T-helper 2 cell treated with Interferon-gamma antibody and Interleukin-4, amounts not matched to agents 5 μg/mL and 100 μg/mL, for 36 hours (primary cell): Measurements from ENCODE around the gene NANS.

Experiments used
- DNase-seq: peaks from one replicate; pipeline ENCODE4 v3.0.0; 2021; ENCODE audit warnings: low spot score
- H3K27ac Mint-ChIP-seq: one replicate; pipeline ENCODE4 v1.8.0; 2021; ENCODE audit warnings: mild to moderate bottlenecking, mixed read lengths
- H3K27me3 Mint-ChIP-seq: one replicate; pipeline ENCODE4 v1.8.0; 2021; ENCODE audit warnings: low read depth, mixed read lengths
- H3K36me3 Mint-ChIP-seq: one replicate; pipeline ENCODE4 v1.8.0; 2021; ENCODE audit warnings: low read depth, mixed read lengths
- H3K4me1 Mint-ChIP-seq: one replicate; pipeline ENCODE4 v1.8.0; 2021; ENCODE audit warnings: low read depth, mixed read lengths
- H3K4me3 Mint-ChIP-seq: one replicate; pipeline ENCODE4 v1.8.0; 2022; ENCODE audit warnings: mild to moderate bottlenecking, moderate library complexity, mixed read lengths
- H3K9me3 Mint-ChIP-seq: one replicate; pipeline ENCODE4 v1.8.0; 2021; ENCODE audit warnings: mixed read lengths

Gene NANS

DNA sequence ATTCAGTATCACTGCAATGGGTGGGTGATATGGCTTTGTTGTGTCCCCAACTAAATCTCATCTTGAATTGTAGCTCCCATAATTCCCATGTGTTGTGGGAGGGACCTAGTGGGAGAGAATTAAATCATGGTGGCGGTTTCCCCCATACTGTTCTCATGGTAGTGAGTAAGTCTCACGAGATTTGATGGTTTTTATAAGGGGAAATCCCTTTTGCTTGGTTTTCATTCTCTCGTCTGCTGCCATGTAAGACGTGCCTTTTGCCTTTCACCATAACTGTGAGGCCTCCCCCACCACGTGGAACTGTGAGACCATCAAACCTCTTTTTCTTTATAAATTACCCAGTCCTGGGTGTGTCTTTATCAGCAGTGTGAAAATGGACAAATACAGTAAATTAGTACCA lies 9.5 kb upstream of the NANS start:
- H3K27ac Mint-ChIP-seq: peak overlapping the region; percentile 62
- H3K4me3 Mint-ChIP-seq: peak overlapping the region; percentile 87
- H3K27me3 Mint-ChIP-seq: peaks cover 3% of the 10 kb centered on the region
- H3K36me3 Mint-ChIP-seq: peaks cover 22% of the 10 kb centered on the region
- no peak for DNase-seq
- peaks cover 32% of the 10 kb centered on the region for H3K4me1 Mint-ChIP-seq
- peaks cover 5% of the 10 kb centered on the region for H3K9me3 Mint-ChIP-seq

DNA sequence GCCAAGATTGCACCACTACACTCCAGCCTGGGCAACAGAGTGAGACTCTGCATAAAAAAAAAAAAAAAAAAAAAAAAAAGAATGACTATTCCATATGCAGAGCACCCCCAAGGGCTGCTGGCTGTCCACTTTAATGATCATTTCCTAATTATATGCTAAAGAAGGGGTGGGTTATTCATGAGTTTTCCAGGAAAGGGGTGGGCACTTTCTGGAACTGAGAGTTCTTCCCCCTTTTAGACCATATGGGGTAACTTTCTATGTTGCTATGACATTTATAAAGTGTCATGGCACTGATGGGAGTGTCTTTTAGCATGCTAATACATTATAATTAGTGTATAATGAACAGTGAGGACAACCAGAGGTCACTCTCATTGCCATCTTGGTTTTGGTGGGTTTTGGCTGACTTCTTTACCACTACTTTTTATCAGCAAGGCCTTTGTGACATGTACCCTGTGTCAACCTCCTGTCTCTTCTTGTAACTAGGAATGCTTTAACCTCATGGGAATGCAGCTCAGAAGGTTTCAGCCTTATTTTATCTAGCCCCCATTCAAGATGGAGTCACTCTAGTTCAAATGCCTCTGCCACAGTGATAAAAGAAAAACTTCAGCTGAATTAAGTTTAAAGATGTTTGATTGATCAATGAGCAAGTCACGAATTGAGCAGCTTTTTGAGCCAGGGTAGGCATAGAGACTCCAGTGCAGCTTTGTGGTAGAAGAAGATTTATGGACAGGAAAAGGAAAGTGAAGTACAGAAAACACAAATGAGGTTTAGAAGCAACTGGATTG lies 7.1 kb upstream of the NANS start:
- Mint-ChIP-seq H3K27ac (no peak overlapping the region), H3K4me3 (no peak overlapping the region), H3K36me3 (peaks cover 27% of the 10 kb centered on the region), H3K27me3 (no peaks in the 10 kb centered on the region), H3K4me1 (peaks cover 35% of the 10 kb centered on the region), H3K9me3 (peaks cover 5% of the 10 kb centered on the region)
- DNase-seq: no peak

DNA sequence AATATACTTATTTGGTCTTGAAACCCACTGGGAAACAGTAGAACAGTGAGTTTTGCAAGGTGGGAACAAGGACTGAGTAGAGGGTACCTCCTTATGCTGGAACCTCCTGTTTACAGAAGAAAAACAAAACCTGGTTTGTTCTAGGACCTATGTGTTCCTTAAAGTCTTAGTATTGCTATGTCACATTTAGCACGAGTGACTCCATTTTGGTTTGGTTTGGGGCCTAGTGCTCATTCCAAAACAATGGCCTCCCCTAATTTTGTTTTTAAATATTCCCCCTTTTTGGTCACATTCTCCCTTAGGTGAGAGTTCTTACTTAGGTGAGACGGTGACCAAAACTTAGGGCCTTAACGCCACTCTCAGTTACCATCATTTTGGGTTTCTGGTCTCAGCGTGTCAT lies 6.2 kb upstream of the NANS start:
- no peak overlapping the region for H3K4me3 Mint-ChIP-seq
- no peak overlapping the region for H3K27ac Mint-ChIP-seq
- H3K4me1 Mint-ChIP-seq: peaks cover 38% of the 10 kb centered on the region
- no peak for DNase-seq
- peaks cover 26% of the 10 kb centered on the region for H3K36me3 Mint-ChIP-seq
- no peaks in the 10 kb centered on the region for H3K27me3 Mint-ChIP-seq
- no peaks in the 10 kb centered on the region for H3K9me3 Mint-ChIP-seq

DNA sequence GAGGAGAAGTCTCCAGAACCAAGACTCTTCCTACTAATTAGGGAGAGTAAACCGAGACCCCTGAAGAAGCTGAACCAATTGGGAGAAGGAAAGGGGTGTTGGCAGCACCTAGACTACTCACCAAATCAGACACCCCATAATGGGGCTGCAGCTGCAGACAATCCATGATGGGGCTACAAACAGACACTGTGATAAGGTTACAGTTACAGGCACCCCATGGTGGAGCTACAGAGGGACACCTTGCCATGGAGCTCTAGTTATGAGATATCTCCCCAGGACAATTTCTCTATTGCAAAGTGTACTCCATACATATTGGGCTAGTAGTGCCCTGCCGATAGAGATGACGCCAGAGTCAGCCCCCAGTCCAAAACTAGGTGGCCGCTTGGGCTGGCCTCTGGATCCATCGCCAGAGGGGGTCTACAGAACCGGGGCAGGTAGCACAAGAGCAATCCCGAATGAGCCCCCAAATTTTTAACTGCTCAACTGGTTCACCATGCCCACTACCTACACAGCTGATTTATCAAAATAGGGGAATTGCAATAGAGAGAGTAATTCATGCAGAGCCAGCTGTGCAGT lies 2.1 kb upstream of the NANS start:
- H3K9me3 Mint-ChIP-seq: no peaks in the 10 kb centered on the region
- no peak for DNase-seq
- peaks cover 40% of the 10 kb centered on the region for H3K4me1 Mint-ChIP-seq
- no peak overlapping the region for H3K27ac Mint-ChIP-seq
- H3K36me3 Mint-ChIP-seq: peaks cover 10% of the 10 kb centered on the region
- no peak overlapping the region for H3K4me3 Mint-ChIP-seq
- H3K27me3 Mint-ChIP-seq: no peaks in the 10 kb centered on the region

DNA sequence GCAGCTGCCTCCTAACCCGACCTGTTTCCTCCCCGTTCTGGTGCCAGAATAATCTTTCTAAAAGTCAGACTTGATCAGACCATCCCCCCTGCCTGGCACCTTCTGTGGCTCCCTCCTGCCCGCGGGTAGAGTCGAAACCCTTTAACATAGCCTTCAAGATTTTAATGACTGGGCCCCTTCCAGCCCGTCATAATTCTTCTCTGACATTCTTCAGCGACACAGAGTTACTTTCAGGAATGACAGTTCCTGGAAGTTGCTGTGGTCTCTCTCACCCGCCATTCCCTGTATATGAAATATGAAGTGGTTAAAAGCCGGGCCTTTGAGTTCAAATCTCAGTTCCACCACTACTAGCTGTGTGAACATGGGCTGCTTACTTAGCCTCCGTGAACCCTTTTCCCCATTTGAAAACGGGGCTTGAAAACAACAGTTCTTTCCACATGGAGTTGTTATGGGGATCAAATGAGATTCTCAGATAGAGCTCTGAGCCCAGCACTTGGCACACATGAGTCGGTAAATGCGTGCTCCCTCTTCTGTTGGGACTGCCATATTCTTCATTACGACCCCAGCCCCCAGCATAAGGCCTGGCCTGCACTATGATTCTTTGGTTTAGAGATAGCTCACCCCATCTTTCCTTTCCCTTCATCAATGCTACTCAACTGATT lies 737 bp downstream of the NANS start:
- H3K27ac Mint-ChIP-seq: peak overlapping the region; percentile 97
- H3K36me3 Mint-ChIP-seq: peaks cover 21% of the 10 kb centered on the region
- DNase-seq: no peak
- peaks cover 29% of the 10 kb centered on the region for H3K4me1 Mint-ChIP-seq
- no peaks in the 10 kb centered on the region for H3K27me3 Mint-ChIP-seq
- peak overlapping the region; percentile 98 for H3K4me3 Mint-ChIP-seq
- H3K9me3 Mint-ChIP-seq: no peaks in the 10 kb centered on the region

DNA sequence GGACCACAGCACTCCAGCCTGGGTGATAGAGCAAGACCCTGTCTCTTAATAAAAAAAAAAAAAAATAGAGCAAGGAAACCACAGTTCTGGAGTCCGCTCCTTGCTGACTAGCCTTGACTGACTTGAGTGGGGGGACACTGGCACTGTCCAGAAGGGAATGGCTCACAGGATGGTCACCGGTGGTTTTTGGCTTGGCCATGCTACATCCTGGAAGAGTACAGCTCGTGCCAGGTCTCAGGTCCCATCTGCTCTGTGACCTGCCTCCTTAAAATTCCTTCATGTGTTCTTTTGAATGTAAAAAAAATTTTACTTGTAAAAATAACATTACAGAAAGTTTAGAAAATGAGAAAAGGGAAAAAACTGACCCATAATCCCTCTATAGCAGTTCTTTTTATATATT lies 5.6 kb downstream of the NANS start:
- H3K27me3 Mint-ChIP-seq: no peaks in the 10 kb centered on the region
- no peak for DNase-seq
- H3K9me3 Mint-ChIP-seq: no peaks in the 10 kb centered on the region
- H3K27ac Mint-ChIP-seq: no peak overlapping the region
- no peak overlapping the region for H3K4me3 Mint-ChIP-seq
- peaks cover 20% of the 10 kb centered on the region for H3K4me1 Mint-ChIP-seq
- peaks cover 48% of the 10 kb centered on the region for H3K36me3 Mint-ChIP-seq

DNA sequence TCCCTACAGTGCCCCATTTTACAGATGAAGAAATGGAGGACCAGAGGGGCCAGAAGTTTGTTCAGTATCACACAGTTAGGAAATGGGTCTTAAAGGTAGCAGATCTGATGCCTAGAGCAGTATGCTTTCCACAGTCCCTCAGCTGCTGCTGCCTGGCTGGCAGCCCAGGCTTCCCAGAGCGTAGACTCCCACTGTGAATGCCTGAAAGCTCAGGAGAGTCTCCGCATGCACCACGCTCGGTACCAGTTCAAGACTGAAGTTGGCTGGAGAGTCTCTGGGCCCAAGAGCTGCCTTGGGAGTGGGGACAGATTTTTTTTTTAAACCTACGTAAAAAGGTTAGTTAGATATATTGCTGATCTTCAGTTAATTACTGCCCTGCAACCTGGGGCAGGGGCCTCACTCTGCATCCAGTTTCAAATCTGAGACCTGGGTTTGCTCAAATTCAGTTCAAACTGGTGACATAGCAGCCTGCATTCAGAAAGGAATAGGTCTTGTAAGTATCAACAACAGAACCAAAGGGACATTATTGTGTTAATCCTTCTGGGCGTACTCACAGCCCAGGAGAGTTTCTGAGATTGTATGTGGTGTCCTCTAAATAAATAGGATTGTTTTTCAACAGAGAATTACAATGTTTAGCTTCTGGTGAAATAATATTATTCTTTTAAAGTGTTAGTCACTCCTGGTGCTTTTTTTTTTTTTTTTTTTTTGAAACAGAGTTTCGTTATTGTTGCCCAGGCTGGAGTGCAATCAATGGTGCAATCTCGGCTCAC lies 8.3 kb downstream of the NANS start:
- no peaks in the 10 kb centered on the region for H3K27me3 Mint-ChIP-seq
- H3K4me3 Mint-ChIP-seq: no peak overlapping the region
- H3K9me3 Mint-ChIP-seq: no peaks in the 10 kb centered on the region
- no peak for DNase-seq
- H3K36me3 Mint-ChIP-seq: peaks cover 53% of the 10 kb centered on the region
- H3K27ac Mint-ChIP-seq: no peak overlapping the region
- peaks cover 11% of the 10 kb centered on the region for H3K4me1 Mint-ChIP-seq

DNA sequence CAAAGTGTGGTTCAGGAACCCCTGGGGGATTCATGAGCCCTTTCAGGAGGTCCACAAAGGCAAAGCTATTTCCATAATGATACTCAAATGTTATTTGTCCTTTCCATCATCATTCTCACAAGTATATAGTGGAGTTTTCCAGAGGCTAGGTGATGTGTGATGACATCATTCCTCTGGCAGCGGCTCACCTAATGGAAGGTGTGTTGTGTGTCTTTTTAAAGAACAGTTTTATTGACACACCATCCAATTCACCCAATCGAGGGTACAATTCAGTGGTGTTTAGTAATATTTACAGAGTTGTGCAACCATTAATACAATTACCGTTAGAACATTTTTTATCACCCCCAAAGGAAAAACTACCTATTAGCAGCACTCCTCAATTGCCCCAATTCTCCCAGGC lies 9.7 kb downstream of the NANS start:
- H3K27me3 Mint-ChIP-seq: no peaks in the 10 kb centered on the region
- H3K27ac Mint-ChIP-seq: no peak overlapping the region
- peaks cover 46% of the 10 kb centered on the region for H3K36me3 Mint-ChIP-seq
- no peak overlapping the region for H3K4me3 Mint-ChIP-seq
- no peak for DNase-seq
- no peaks in the 10 kb centered on the region for H3K9me3 Mint-ChIP-seq
- H3K4me1 Mint-ChIP-seq: peaks cover 11% of the 10 kb centered on the region

DNA sequence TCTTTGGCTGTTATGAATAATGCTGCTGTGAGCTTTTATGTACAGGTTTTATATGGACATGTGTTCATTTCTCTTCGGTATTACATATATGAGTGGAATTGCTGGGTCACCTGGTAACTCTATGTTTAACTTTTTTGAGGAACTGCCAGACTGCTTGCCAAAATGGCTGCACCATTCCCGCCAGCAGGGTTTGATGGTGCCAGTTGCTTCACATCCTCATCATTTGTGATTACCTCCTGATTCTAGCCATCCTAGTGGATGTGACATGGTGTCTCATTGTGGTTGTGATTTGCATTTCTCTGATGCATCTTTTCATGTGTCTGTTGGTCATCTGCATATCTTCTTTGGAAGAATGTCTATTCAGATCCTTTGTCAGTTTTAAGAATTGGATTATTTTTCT lies 10.7 kb downstream of the NANS start:
- Mint-ChIP-seq H3K9me3 (no peaks in the 10 kb centered on the region), H3K36me3 (peaks cover 43% of the 10 kb centered on the region), H3K4me1 (peaks cover 10% of the 10 kb centered on the region), H3K4me3 (no peak overlapping the region), H3K27me3 (no peaks in the 10 kb centered on the region), H3K27ac (no peak overlapping the region)
- DNase-seq: no peak

DNA sequence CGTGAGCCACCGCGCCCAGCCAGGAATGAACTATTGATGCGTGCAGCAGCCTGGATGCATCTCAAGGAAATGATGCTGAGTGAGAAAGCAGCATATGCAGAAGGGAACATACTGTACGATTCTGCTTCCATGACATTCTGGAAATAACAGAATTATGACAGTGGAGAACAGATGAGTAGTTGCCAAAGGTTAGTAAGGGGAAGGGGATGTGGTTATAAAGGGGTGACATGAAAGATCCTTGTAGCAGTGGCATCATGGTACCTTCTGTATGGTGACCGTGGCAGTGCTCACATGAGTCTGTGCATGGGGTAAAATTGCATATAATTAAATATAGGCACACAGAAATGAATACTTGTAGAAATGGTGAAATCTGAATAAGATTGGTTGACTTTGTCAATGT lies 13.0 kb downstream of the NANS start:
- Mint-ChIP-seq H3K4me3 (no peak overlapping the region), H3K27ac (no peak overlapping the region), H3K27me3 (no peaks in the 10 kb centered on the region), H3K36me3 (peaks cover 31% of the 10 kb centered on the region), H3K4me1 (peaks cover 5% of the 10 kb centered on the region), H3K9me3 (no peaks in the 10 kb centered on the region)
- no peak for DNase-seq

DNA sequence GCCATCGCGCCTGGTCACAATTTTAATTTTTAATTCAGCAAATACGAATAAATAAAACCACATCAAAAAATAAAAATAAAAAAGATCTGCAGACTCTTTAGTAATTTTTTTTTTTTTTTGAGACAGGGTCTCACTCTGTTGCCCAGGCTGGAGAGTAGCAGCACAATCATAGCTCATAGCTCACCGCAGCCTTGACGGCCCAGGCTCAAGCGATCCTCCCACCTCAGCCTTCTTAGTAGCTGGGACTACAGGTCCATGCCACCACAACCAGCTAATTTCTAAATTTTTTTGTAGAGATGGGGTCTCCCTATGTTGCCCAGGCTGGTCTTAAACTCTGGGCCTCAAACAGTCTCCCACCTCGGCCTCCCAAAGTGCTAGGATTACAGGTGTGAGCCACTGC lies 14.2 kb downstream of the NANS start:
- Mint-ChIP-seq H3K4me1 (peaks cover 16% of the 10 kb centered on the region), H3K36me3 (peaks cover 24% of the 10 kb centered on the region), H3K4me3 (no peak overlapping the region), H3K27ac (no peak overlapping the region), H3K9me3 (no peaks in the 10 kb centered on the region), H3K27me3 (no peaks in the 10 kb centered on the region)
- DNase-seq: no peak

DNA sequence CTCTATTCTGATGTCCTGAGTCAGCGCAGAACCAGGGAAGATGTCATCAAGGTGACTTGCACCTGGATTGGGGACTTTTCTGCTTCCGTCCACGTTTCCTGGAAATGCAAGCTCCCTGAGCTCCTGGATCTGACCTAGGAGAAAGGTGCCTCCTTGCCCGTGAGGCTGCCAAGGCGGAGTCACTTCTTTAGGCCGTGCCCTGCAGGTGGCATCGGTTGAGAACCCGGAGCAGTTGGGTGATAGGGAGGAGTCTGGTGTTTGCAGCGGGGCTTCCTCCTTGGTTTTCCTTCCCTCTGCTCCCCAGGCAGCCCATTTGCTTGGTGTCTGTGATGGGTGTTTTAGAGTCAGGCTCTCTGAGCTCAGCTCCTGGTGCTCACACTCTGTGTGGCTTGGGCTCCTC lies 15.2 kb downstream of the NANS start:
- no peak overlapping the region for H3K27ac Mint-ChIP-seq
- peaks cover 18% of the 10 kb centered on the region for H3K36me3 Mint-ChIP-seq
- no peaks in the 10 kb centered on the region for H3K27me3 Mint-ChIP-seq
- DNase-seq: no peak
- H3K9me3 Mint-ChIP-seq: no peaks in the 10 kb centered on the region
- H3K4me1 Mint-ChIP-seq: peaks cover 21% of the 10 kb centered on the region
- no peak overlapping the region for H3K4me3 Mint-ChIP-seq

DNA sequence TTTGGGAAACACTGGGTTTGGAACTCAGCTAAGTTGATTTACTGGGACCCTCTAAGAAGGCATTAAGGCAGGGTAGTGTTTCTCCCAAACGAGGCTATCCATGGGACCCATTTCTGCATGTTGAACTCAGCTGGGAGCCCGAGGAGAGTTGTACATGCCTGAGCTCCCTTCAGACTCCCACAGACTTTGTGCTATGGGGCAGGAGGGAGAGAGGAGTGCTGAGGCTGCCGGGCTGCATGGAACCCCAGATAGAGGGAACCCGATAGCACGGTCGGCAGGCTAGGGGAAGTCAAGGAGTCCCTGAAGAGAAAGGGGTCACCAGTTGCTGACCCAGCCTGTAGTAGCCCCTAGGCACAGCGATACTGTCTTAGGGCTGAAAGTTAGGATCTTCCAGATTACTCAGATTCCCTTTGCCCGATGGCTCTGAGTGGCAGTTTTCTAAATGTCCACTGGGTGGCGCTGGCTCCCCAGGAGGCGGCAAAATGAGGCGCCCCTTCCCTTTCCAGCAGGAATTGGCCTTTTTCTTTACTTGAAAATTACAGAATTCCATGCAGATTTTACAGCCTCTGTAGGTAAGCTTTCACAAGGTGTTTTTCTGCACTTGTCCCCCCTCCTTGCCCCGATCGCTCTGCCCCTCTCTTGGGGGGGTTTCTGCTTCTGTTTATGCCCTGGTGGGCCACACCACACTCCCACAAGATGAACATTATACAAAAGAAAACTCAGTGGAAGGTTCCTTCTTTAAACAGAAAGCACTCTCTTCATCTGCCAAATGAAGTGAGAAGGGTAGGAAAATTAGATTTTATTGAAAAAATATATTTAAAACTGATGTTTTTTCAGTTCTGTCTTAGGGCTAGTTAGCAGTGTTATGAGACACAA lies 17.8 kb downstream of the NANS start:
- no peaks in the 10 kb centered on the region for H3K9me3 Mint-ChIP-seq
- DNase-seq: peak; percentile 56
- H3K4me3 Mint-ChIP-seq: peak overlapping the region; percentile 46
- H3K4me1 Mint-ChIP-seq: peaks cover 29% of the 10 kb centered on the region
- H3K27ac Mint-ChIP-seq: peak overlapping the region; percentile 88
- H3K27me3 Mint-ChIP-seq: no peaks in the 10 kb centered on the region
- peaks cover 28% of the 10 kb centered on the region for H3K36me3 Mint-ChIP-seq
